ENCODE measurements around the gene CEBPA. TPM values are rescaled to one million over a fixed set of nuclear protein-coding genes. Genes with fewer than 3 reads are reported as not detected.
A peak's percentile ranks its signal among the peaks of the same experiment; 100 is the strongest.
"Not testable (repeated sequence)": the region's sequence is repeated elsewhere in the genome, so short reads cannot be mapped to it uniquely, and the experiment has no call there.

Gene CEBPA
- total RNA-seq, 1 experiment from 2014 or later: 2.5 TPM

- in situ Hi-C loops (cut with HindIII; ENCODE audit: low pct_unique_long_range_greater_than_20kb, low sequenced_read_pairs): no loop called here
Measured at GRCh38 chr19:33304760-33305647, 2.7 kb upstream of the CEBPA start.

GRCh38 chr19:33304371-33304759 is 2.0 kb upstream of the CEBPA start:
- in situ Hi-C loops (cut with HindIII; ENCODE audit: low pct_unique_long_range_greater_than_20kb, low sequenced_read_pairs): no loop called here
- no peak for DNase-seq (ENCODE audit: low read depth, low spot score)

More at GRCh38 chr19:33304760-33305647, 2.7 kb upstream of the CEBPA start:
- DNase-seq (ENCODE audit: low read depth, low spot score): no peak

- no peak for DNase-seq (ENCODE audit: low read depth, low spot score)
- in situ Hi-C loops (cut with HindIII; ENCODE audit: low pct_unique_long_range_greater_than_20kb, low sequenced_read_pairs): no loop called here
Measured at GRCh38 chr19:33303791-33304345, 1.5 kb upstream of the CEBPA start.

GRCh38 chr19:33302974-33303790 is 848 bp upstream of the CEBPA start:
- in situ Hi-C loops (cut with HindIII; ENCODE audit: low pct_unique_long_range_greater_than_20kb, low sequenced_read_pairs): no loop called here

GRCh38 chr19:33301900-33302174 is 497 bp downstream of the CEBPA start:
- in situ Hi-C loops (cut with HindIII; ENCODE audit: low pct_unique_long_range_greater_than_20kb, low sequenced_read_pairs): no loop called here
- no peak for DNase-seq (ENCODE audit: low read depth, low spot score)

More at GRCh38 chr19:33302974-33303790, 848 bp upstream of the CEBPA start:
- DNase-seq (ENCODE audit: low read depth, low spot score): peak; percentile 6

- no peak for DNase-seq (ENCODE audit: low read depth, low spot score)
- in situ Hi-C loops (cut with HindIII; ENCODE audit: low pct_unique_long_range_greater_than_20kb, low sequenced_read_pairs): no loop called here
Measured at GRCh38 chr19:33301144-33301899, 1.0 kb downstream of the CEBPA start.

- no peak for DNase-seq (ENCODE audit: low read depth, low spot score)
- in situ Hi-C loops (cut with HindIII; ENCODE audit: low pct_unique_long_range_greater_than_20kb, low sequenced_read_pairs): no loop called here
Measured at GRCh38 chr19:33300894-33301143, 1.5 kb downstream of the CEBPA start.

GRCh38 chr19:33300009-33300893 is 2.1 kb downstream of the CEBPA start:
- in situ Hi-C loops (cut with HindIII; ENCODE audit: low pct_unique_long_range_greater_than_20kb, low sequenced_read_pairs): no loop called here
- DNase-seq (ENCODE audit: low read depth, low spot score): no peak

- in situ Hi-C loops (cut with HindIII; ENCODE audit: low pct_unique_long_range_greater_than_20kb, low sequenced_read_pairs): no loop called here
Measured at GRCh38 chr19:33299051-33299688, 3.2 kb downstream of the CEBPA start.

GRCh38 chr19:33298146-33298911 is 4.0 kb downstream of the CEBPA start:
- DNase-seq (ENCODE audit: low read depth, low spot score): no peak
- in situ Hi-C loops (cut with HindIII; ENCODE audit: low pct_unique_long_range_greater_than_20kb, low sequenced_read_pairs): no loop called here

More at GRCh38 chr19:33299051-33299688, 3.2 kb downstream of the CEBPA start:
- no peak for DNase-seq (ENCODE audit: low read depth, low spot score)

GRCh38 chr19:33297401-33298145 is 4.8 kb downstream of the CEBPA start:
- DNase-seq (ENCODE audit: low read depth, low spot score): no peak
- in situ Hi-C loops (cut with HindIII; ENCODE audit: low pct_unique_long_range_greater_than_20kb, low sequenced_read_pairs): no loop called here

GRCh38 chr19:33296488-33296971 is 5.8 kb downstream of the CEBPA start:
- in situ Hi-C loops (cut with HindIII; ENCODE audit: low pct_unique_long_range_greater_than_20kb, low sequenced_read_pairs): no loop called here
- DNase-seq (ENCODE audit: low read depth, low spot score): no peak

- DNase-seq (ENCODE audit: low read depth, low spot score): no peak
- in situ Hi-C loops (cut with HindIII; ENCODE audit: low pct_unique_long_range_greater_than_20kb, low sequenced_read_pairs): no loop called here
Measured at GRCh38 chr19:33295621-33296487, 6.5 kb downstream of the CEBPA start.

GRCh38 chr19:33295046-33295445 is 7.3 kb downstream of the CEBPA start:
- DNase-seq (ENCODE audit: low read depth, low spot score); in situ Hi-C loops (cut with HindIII; ENCODE audit: low pct_unique_long_range_greater_than_20kb, low sequenced_read_pairs): not testable (repeated sequence)
